Stimulated activated naive B cell treated with anti-CD40 and anti-IgM and Interleukin-4, amounts not matched to agents 10 μg/mL and 1 μg/mL and 100 μg/mL, for 72 hours (primary cell): Measurements from ENCODE around the gene PPP3CA.

Experiments used
- ATAC-seq, 2 donors: fragments of 150-1000 bp; cut with Tn5 transposase; replicated peaks; 2 replicates each; pipeline ENCODE4 v1.10.0; 2021; ENCODE audit warnings: moderate library complexity in 1 of 2
- DNase-seq: peaks from one replicate; pipeline ENCODE4 v3.0.0; 2021
- H3K27ac Mint-ChIP-seq: one replicate; pipeline ENCODE4 v1.8.0; 2022; ENCODE audit warnings: mild to moderate bottlenecking, mixed read lengths
- H3K27me3 Mint-ChIP-seq, 2 donors: one replicate each; pipeline ENCODE4 v1.8.0; 2022; ENCODE audit warnings: mixed read lengths in 2 of 2
- H3K36me3 Mint-ChIP-seq, 2 donors: one replicate each; pipeline ENCODE4 v1.8.0; 2022; ENCODE audit warnings: mixed read lengths in 2 of 2, mild to moderate bottlenecking in 1 of 2
- H3K4me1 Mint-ChIP-seq, 2 donors: one replicate each; pipeline ENCODE4 v1.8.0; 2022; ENCODE audit warnings: mixed read lengths in 2 of 2, mild to moderate bottlenecking in 1 of 2
- H3K4me3 Mint-ChIP-seq, 2 donors: one replicate each; pipeline ENCODE4 v1.8.0; 2022; ENCODE audit warnings: mild to moderate bottlenecking in 2 of 2, mixed read lengths in 2 of 2, moderate library complexity in 1 of 2
- H3K9me3 Mint-ChIP-seq, 2 donors: one replicate each; pipeline ENCODE4 v1.8.0; 2022; ENCODE audit warnings: mixed read lengths in 2 of 2, mild to moderate bottlenecking in 1 of 2

Gene PPP3CA

GRCh38 chr4:101089168-101089567, 258.2 kb downstream of the PPP3CA start:
- H3K4me3 Mint-ChIP-seq, result no peak overlapping the region
- no peaks in the 10 kb centered on the region for H3K9me3 Mint-ChIP-seq
- DNase-seq, result no peak
- H3K4me1 Mint-ChIP-seq, result peaks cover 29 to 30% of the 10 kb centered on the region in 2 donors
- no peaks in the 10 kb centered on the region for H3K27me3 Mint-ChIP-seq
- no peak for ATAC-seq
- no peak overlapping the region for H3K27ac Mint-ChIP-seq
- H3K36me3 Mint-ChIP-seq, result peaks cover 12 to 27% of the 10 kb centered on the region in 2 donors

DNA sequence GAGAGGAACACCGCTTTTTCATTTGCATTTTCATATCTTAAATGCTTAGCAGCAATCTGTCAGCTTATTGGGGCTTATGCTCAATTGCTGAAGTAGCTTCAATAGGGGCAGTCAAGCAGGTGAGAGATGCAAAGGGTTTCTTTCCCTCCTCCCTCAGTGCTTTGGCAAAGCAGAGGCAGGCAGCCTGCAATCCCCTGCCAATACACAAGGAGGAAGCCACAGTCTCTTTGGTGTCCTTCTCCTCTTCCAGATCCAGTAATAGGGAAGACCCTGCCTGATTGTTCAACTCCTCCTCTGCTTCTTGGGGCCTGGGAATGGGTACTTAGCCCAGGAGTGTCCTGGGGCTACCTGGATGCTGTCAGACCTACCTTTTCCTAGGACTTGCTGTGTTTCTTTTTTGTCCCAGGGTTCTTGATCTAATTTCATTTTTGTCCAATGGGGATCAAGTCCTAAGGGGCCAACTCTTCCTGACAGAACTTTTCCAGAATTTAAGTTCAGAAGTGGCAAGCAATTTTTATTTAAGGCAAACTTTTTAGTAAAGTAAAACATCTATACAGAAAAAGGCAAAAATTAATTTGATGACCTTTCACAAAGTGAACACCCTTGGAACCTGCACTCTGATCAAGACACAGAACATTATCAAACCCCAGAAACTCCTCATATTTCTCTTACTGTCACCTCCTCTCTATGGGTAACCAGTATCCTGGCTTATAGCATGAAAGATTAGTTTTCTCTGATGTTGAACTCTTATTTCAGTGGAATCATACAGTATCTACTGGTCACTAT, 260.3 kb downstream of the PPP3CA start:
- H3K27me3 Mint-ChIP-seq, result no peaks in the 10 kb centered on the region
- H3K9me3 Mint-ChIP-seq, result no peaks in the 10 kb centered on the region
- H3K36me3 Mint-ChIP-seq, result peaks cover 4 to 17% of the 10 kb centered on the region in 2 donors
- H3K4me3 Mint-ChIP-seq, result no peak overlapping the region
- DNase-seq (no peak), ATAC-seq (peak in 1 of 2 donors; percentile 27)
- H3K4me1 Mint-ChIP-seq, result peaks cover 32 to 41% of the 10 kb centered on the region in 2 donors
- peak overlapping the region; percentile 82 for H3K27ac Mint-ChIP-seq

DNA sequence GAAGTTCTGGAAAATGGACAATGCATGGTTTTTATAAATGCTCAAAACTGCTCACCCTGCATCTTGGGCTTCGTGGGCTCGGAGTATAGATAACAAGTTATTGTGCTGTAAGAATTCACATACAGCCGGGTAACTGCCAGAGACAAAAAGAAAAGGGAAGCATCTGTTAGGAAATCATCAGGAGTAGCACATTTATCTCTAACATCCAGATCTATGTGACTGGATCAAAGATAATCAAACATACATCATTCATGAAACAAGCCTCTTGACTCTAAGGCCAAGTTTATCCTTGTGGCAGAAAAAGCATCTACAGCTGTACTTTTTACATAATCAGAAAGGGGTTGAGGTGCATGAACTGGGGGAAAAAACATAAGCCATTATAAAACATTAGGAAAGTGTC, 264.2 kb downstream of the PPP3CA start:
- peaks cover 26 to 47% of the 10 kb centered on the region in 2 donors for H3K4me1 Mint-ChIP-seq
- no peak for ATAC-seq
- H3K27ac Mint-ChIP-seq, result no peak overlapping the region
- no peak overlapping the region for H3K4me3 Mint-ChIP-seq
- peaks cover 16 to 31% of the 10 kb centered on the region in 2 donors for H3K36me3 Mint-ChIP-seq
- no peak for DNase-seq
- no peaks in the 10 kb centered on the region for H3K27me3 Mint-ChIP-seq
- no peaks in the 10 kb centered on the region for H3K9me3 Mint-ChIP-seq

DNA sequence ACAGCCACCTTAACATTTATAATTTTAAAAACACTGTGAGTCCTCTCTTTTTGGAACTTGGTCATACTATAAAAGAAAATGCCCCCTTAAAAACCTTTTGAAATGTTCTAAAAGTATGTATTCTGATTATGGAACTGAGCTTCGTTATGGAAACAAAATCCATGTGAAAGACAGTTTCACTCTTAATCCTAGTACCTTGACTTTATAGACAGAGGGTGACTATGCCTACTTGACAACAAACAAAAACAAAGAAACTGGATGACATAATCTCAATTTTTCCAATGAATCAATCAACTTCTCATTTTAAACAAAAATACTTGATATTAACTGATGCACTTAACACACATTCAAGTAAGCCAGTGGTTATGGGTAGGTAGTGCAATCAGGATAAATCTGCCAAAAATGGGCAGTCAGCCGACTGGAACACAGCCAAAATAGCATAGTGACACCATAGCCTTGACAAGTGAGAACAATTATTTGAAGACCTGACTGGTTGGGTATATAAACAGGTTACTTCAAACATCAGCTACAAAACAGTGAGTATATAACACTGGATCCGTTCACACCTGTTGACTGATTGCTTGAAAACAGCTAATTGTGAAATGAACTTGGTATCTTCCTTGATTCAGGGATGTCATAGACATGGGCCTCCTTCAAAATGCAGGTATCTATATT, 265.5 kb downstream of the PPP3CA start:
- H3K27ac Mint-ChIP-seq, result no peak overlapping the region
- H3K4me1 Mint-ChIP-seq, result peaks cover 17 to 41% of the 10 kb centered on the region in 2 donors
- H3K4me3 Mint-ChIP-seq, result no peak overlapping the region
- H3K27me3 Mint-ChIP-seq, result no peaks in the 10 kb centered on the region
- H3K9me3 Mint-ChIP-seq, result no peaks in the 10 kb centered on the region
- DNase-seq, result no peak
- H3K36me3 Mint-ChIP-seq, result peaks cover 16 to 26% of the 10 kb centered on the region in 2 donors
- peak in 1 of 2 donors; percentile 12 for ATAC-seq

GRCh38 chr4:101081166-101081565, 266.2 kb downstream of the PPP3CA start:
- Mint-ChIP-seq H3K27me3 (no peaks in the 10 kb centered on the region), H3K27ac (no peak overlapping the region), H3K36me3 (peaks cover 16 to 26% of the 10 kb centered on the region in 2 donors), H3K9me3 (no peaks in the 10 kb centered on the region), H3K4me3 (no peak overlapping the region), H3K4me1 (peaks cover 17 to 38% of the 10 kb centered on the region in 2 donors)
- ATAC-seq, result no peak
- DNase-seq, result no peak

DNA sequence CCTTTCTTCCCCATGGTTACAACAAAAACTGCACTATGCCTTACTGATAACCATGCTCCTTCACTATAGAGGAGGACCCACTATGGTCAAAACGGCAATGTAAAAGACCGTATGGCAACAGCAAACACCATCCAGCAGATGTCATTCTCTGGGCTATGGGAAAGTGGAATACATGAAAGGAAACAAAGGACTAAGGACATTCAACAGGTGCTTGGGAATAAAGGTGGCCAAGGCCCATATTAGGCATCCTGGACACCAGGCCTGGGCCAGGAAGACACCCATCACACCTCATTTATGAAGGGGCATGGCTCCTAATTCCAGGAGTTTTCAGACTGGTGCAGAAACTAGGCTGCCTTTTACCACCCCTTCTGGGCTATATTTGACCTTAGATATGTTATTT, 268.4 kb downstream of the PPP3CA start:
- no peaks in the 10 kb centered on the region for H3K27me3 Mint-ChIP-seq
- H3K36me3 Mint-ChIP-seq, result peaks cover 18 to 38% of the 10 kb centered on the region in 2 donors
- ATAC-seq (no peak), DNase-seq (no peak)
- no peak overlapping the region for H3K27ac Mint-ChIP-seq
- no peaks in the 10 kb centered on the region for H3K9me3 Mint-ChIP-seq
- H3K4me1 Mint-ChIP-seq, result peaks cover 12 to 30% of the 10 kb centered on the region in 2 donors
- H3K4me3 Mint-ChIP-seq, result no peak overlapping the region

DNA sequence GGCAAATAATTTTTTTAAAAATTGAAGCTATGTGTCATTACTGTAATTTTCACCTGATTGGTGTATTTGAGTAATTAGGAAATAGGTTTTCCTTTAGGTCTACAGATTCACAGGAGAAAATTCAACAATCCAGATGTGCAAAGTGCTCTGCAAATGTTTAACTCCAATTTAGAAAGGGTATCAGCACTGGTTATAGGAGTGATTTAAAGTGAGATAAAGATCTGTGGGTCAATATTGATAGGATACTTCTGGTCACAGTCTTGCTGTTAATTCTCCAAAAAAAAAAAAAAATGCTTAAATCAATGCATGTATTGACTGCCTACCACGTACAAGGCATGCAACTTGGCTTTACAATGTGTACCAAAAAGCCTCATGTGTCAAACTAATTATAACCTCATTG, 271.3 kb downstream of the PPP3CA start:
- DNase-seq (no peak), ATAC-seq (no peak)
- Mint-ChIP-seq H3K27ac (no peak overlapping the region), H3K4me3 (no peak overlapping the region), H3K9me3 (no peaks in the 10 kb centered on the region), H3K36me3 (peaks cover 12 to 27% of the 10 kb centered on the region in 2 donors), H3K27me3 (no peaks in the 10 kb centered on the region), H3K4me1 (peaks cover 7 to 13% of the 10 kb centered on the region in 2 donors)

DNA sequence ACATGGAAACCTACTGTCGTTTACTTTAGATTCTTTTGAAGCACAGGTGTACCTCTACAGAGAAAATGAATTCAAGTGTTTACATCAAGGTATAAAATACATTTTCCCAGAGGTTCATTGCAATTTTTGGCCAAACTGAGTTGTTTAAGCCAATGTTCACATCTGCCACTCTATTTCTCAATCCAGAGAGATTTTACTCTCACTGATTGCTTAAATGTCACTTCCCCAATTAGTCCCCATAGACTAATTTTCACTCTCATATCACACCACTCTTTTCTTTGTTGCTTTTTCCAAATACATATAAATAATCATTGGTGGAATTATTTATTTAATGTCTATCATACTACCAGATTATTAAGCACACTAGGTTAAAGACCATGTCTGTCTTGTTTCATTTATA, 271.8 kb downstream of the PPP3CA start:
- H3K27ac Mint-ChIP-seq, result no peak overlapping the region
- no peak for DNase-seq

DNA sequence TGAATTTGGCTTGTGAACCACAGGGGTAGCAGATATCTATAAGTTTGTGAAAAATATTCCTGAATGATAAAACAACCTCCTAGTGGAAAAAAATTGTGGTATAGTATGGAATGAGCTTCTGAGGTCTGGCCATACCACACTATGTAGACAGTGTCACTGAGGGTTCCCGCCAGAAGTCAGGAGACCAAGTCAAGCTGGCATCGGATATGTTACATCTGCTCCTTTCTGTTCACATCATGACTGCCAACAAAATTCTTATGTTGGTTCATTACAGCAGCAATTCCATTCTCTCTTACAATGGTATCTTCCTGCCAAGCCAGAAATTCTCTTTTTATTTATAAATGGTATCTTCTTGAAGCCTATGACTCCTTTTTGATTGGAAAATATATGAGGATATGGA, 273.0 kb downstream of the PPP3CA start:
- no peak for DNase-seq
- no peaks in the 10 kb centered on the region for H3K27me3 Mint-ChIP-seq
- no peak overlapping the region for H3K4me3 Mint-ChIP-seq
- ATAC-seq, result no peak
- H3K36me3 Mint-ChIP-seq, result peaks cover 9 to 26% of the 10 kb centered on the region in 2 donors
- no peak overlapping the region for H3K27ac Mint-ChIP-seq
- H3K4me1 Mint-ChIP-seq, result peaks cover 7 to 19% of the 10 kb centered on the region in 2 donors
- H3K9me3 Mint-ChIP-seq, result no peaks in the 10 kb centered on the region

More for the DNA sequence above, 271.8 kb downstream of the PPP3CA start:
- H3K4me3 Mint-ChIP-seq, result no peak overlapping the region
- H3K36me3 Mint-ChIP-seq, result peaks cover 12 to 27% of the 10 kb centered on the region in 2 donors
- no peak for ATAC-seq
- peaks cover 7 to 13% of the 10 kb centered on the region in 2 donors for H3K4me1 Mint-ChIP-seq
- no peaks in the 10 kb centered on the region for H3K27me3 Mint-ChIP-seq
- no peaks in the 10 kb centered on the region for H3K9me3 Mint-ChIP-seq

- Mint-ChIP-seq H3K4me1 (peaks cover 9 to 19% of the 10 kb centered on the region in 2 donors), H3K27ac (no peak overlapping the region), H3K4me3 (no peak overlapping the region), H3K9me3 (no peaks in the 10 kb centered on the region), H3K27me3 (no peaks in the 10 kb centered on the region), H3K36me3 (peaks cover 5 to 24% of the 10 kb centered on the region in 2 donors)
- DNase-seq, result no peak
- no peak for ATAC-seq
Observed at GRCh38 chr4:101071241-101071640, 276.1 kb downstream of the PPP3CA start.

DNA sequence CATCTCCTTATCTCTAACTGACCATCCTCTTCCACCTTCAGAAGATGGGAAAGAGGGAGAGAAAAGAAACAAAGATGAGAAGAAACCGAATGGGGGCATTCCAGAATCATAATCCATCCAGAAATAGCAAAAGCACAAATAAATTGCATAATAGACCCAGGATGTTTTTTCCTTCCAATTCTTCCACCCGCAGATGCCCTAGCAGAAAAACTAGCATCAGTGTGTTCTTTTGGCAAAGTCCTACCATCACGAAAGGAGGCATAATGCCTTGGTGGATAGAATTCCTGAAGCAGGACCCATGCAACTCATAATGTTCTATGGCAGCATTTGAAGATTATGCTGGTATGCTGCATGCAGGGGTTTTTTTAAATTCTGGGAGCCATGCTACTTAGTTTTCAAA, 279.2 kb downstream of the PPP3CA start:
- Mint-ChIP-seq H3K4me3 (no peak overlapping the region), H3K9me3 (no peaks in the 10 kb centered on the region), H3K4me1 (peaks cover 3 to 16% of the 10 kb centered on the region in 2 donors), H3K36me3 (peaks cover under 1 to 13% of the 10 kb centered on the region in 2 donors), H3K27me3 (no peaks in the 10 kb centered on the region), H3K27ac (no peak overlapping the region)
- no peak for ATAC-seq
- no peak for DNase-seq

GRCh38 chr4:101067383-101067782, 279.9 kb downstream of the PPP3CA start:
- Mint-ChIP-seq H3K27me3 (no peaks in the 10 kb centered on the region), H3K4me1 (peaks cover 3 to 16% of the 10 kb centered on the region in 2 donors), H3K36me3 (peaks cover 4 to 20% of the 10 kb centered on the region in 2 donors), H3K27ac (no peak overlapping the region), H3K9me3 (no peaks in the 10 kb centered on the region), H3K4me3 (no peak overlapping the region)
- ATAC-seq, result no peak
- DNase-seq, result no peak

GRCh38 chr4:101066626-101067170, 280.6 kb downstream of the PPP3CA start:
- DNase-seq, result no peak
- H3K27ac Mint-ChIP-seq, result no peak overlapping the region
- no peak overlapping the region for H3K4me3 Mint-ChIP-seq
- H3K9me3 Mint-ChIP-seq, result no peaks in the 10 kb centered on the region
- no peaks in the 10 kb centered on the region for H3K27me3 Mint-ChIP-seq
- ATAC-seq, result no peak
- peaks cover 4 to 22% of the 10 kb centered on the region in 2 donors for H3K36me3 Mint-ChIP-seq
- H3K4me1 Mint-ChIP-seq, result peaks cover 3 to 16% of the 10 kb centered on the region in 2 donors

DNA sequence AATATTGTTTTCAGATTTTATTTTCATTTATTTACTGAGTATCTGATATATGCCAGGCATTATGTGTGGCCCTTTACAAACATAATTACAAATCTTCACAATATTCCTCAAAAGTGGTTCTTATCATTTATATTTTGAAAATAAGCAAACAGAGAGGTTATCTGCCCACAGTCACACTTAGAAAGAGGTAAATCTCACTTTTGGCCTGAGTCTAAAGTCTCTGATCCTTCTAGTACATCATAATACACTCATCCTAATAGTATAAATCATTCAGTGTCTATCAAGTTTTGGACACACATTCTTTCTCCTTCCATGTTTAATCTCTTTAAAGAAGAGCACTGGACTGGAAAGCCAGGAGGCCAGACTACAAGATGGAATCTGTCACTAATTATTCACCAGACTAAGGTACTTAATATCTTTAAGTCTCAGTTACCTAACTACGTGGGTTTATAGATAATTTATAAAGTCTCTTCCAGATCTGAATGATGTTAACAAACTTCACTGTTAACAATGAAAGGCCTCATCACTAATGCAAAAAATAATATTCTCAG, 281.3 kb downstream of the PPP3CA start:
- Mint-ChIP-seq H3K27ac (no peak overlapping the region), H3K9me3 (no peaks in the 10 kb centered on the region), H3K4me1 (peaks cover 3 to 16% of the 10 kb centered on the region in 2 donors), H3K27me3 (no peaks in the 10 kb centered on the region), H3K4me3 (no peak overlapping the region), H3K36me3 (peaks cover 4 to 22% of the 10 kb centered on the region in 2 donors)
- no peak for ATAC-seq
- DNase-seq, result no peak
